GM18907 (cell line): ENCODE measurements around the gene HS3ST6.
"Not testable (repeated sequence)": the region's sequence is repeated elsewhere in the genome, so short reads cannot be mapped to it uniquely, and the experiment has no call there.

Experiments used
- ATAC-seq: cut with Tn5 transposase; IDR thresholded peaks from one replicate; pipeline ENCODE4 v1.9.1; 2021; ENCODE audit warnings: mild to moderate bottlenecking, moderate library complexity; ENCODE audit not compliant: unreplicated experiment

The HS3ST6 gene

GRCh38 chr16:1909561-1910231 lies 8.5 kb downstream of the HS3ST6 start:
- ATAC-seq: no peak

- no peak for ATAC-seq
Observed at GRCh38 chr16:1908983-1909382, 9.2 kb downstream of the HS3ST6 start.

- no peak for ATAC-seq
Observed at GRCh38 chr16:1908184-1908583, 10.0 kb downstream of the HS3ST6 start.

GRCh38 chr16:1907226-1907860 lies 10.9 kb downstream of the HS3ST6 start:
- ATAC-seq: no peak

GRCh38 chr16:1906846-1907165 lies 11.4 kb downstream of the HS3ST6 start:
- ATAC-seq: no peak

GRCh38 chr16:1906055-1906845 lies 12.0 kb downstream of the HS3ST6 start:
- ATAC-seq: no peak

- ATAC-seq: no peak
Observed at GRCh38 chr16:1903845-1904840, 14.1 kb downstream of the HS3ST6 start.

GRCh38 chr16:1903220-1903574 lies 15.0 kb downstream of the HS3ST6 start:
- ATAC-seq: no peak

- no peak for ATAC-seq
Observed at GRCh38 chr16:1902547-1903219, 15.5 kb downstream of the HS3ST6 start.

GRCh38 chr16:1900452-1900774 lies 17.8 kb downstream of the HS3ST6 start:
- ATAC-seq: no peak

- ATAC-seq: no peak
Observed at GRCh38 chr16:1899641-1900451, 18.4 kb downstream of the HS3ST6 start.

GRCh38 chr16:1897692-1898091 lies 20.5 kb downstream of the HS3ST6 start:
- not testable (repeated sequence) for ATAC-seq

- ATAC-seq: no peak
Observed at GRCh38 chr16:1895949-1896675, 22.1 kb downstream of the HS3ST6 start.

- no peak for ATAC-seq
Observed at GRCh38 chr16:1895068-1895467, 23.1 kb downstream of the HS3ST6 start.

- ATAC-seq: no peak
Observed at GRCh38 chr16:1890708-1891050, 27.5 kb downstream of the HS3ST6 start.

- no peak for ATAC-seq
Observed at GRCh38 chr16:1890024-1890707, 28.0 kb downstream of the HS3ST6 start.

GRCh38 chr16:1887711-1888354 lies 30.4 kb downstream of the HS3ST6 start:
- no peak for ATAC-seq

- ATAC-seq: no peak
Observed at GRCh38 chr16:1884889-1885288, 33.3 kb downstream of the HS3ST6 start.
